H54 (cell line): ENCODE data around the gene ATG101.
"Not testable (repeated sequence)": the region's sequence is repeated elsewhere in the genome, so short reads cannot be mapped to it uniquely, and the experiment has no call there.

Experiments
- DNase-seq: peaks from one replicate; pipeline ENCODE4 v3.0.0; 2011; ENCODE audit warnings: low spot score, mixed read lengths; ENCODE audit not compliant: insufficient read length
- FAIRE-seq: peaks from 3 replicates; lab custom pipeline; 2011; peaks lifted over from hg19 to GRCh38; lab: Jason Lieb, UNC
- POLR2A ChIP-seq: IDR thresholded peaks from 2 replicates; pipeline ENCODE4 v1.6.1; 2011; ENCODE audit warnings: low read depth, mild to moderate bottlenecking, low read length

ATG101 gene

DNA sequence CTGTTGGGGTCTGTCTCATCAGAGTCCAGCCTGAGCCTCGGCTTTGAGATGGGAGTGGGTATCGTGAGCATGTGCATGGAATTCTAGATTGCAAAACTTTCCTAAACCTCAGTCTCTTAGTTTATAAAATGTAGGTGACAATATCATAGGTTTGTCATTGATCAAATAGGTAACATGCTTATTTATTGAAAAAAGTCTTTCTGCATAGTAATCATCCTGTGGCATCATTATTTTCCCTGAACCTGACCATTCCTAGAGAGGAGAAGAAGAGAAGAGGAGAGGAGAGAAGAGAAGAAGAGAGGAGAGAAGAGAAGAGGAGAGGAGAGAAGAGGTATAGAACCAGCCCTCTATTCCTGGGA, 13.8 kb downstream of the ATG101 start:
- no peak for TF ChIP-seq POLR2A
- FAIRE-seq (no peak), DNase-seq (no peak)

DNA sequence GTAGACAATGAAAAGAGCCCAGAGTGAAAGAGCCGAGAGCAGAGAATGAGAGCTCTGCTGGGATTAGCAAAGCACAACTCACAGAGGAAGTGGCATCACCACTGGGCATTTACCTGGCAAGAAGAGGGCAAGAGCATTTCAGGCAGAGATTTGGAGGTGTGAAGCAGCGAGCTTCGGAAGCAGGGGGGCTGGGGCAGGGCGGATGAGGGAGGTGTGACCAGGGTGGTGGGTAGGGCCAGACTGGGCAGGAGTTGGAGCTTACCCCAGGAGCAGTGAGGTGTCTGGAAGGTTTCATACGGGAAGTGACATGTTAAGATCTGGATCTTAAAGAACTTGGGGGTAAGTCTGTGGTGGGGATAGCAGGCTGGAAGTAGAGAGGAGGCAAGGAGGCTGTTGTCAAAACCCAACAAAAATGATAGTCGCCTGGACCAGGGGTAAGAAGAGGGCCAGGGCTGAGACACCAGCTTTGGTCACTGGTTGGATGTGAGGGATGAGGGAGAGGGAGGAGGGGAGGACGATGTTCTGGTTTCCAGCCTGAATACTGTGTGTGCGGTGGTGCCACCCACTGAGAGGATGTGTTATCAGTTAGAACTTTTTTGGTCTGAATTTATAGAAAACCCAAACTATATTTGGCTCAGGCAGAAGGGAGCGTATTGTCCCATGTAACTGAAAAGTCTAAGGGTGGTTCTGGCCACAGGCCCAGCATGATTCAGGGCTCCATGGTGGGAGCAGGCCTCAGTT, 14.9 kb downstream of the ATG101 start:
- no peak for FAIRE-seq
- TF ChIP-seq POLR2A, result no peak
- no peak for DNase-seq

DNA sequence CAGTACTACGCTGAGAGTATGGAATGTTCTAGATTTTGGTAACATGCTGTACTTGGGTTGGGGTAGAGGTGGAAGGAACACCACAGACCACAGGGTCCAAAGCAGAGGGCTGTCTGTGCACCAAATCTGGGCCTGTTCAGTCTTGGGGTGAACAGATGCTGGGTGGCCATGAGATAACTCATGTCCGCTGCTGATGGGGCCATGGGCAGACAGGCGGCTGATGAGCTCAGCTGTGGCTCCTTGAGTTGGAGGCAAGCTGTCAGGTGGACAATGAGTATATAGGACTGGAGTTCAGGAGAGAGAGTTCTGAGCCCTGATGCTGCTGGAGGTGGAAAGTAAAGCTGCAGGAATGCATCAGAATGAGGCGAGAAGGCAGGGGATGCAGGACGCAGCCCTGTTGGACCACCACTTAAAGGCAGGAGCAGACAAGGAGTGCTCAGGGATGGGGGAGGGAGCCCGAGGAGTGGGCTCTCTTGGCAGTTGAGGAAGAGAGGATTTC, 16.0 kb downstream of the ATG101 start:
- no peak for TF ChIP-seq POLR2A
- no peak for FAIRE-seq
- DNase-seq, result no peak

DNA sequence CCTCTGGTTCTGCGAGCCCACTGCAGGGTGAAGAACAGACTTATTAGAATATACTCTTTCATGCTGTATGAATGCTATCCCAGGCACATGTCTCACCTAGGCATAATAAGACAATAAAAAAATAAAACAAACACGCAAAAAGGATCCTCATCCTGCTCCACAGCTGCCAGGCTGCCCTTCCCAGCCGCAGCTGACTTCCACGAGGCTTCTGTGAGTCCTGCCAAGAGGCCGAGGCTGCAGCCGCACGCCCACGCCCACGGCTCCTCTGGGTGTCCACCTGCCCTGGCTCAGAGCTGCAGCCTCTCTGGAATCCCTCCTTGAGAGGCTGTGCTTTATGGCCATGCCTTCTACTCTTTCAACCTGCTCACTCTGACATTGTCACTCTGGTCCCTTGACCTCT, 16.6 kb downstream of the ATG101 start:
- DNase-seq (no peak), FAIRE-seq (no peak)
- no peak for TF ChIP-seq POLR2A

DNA sequence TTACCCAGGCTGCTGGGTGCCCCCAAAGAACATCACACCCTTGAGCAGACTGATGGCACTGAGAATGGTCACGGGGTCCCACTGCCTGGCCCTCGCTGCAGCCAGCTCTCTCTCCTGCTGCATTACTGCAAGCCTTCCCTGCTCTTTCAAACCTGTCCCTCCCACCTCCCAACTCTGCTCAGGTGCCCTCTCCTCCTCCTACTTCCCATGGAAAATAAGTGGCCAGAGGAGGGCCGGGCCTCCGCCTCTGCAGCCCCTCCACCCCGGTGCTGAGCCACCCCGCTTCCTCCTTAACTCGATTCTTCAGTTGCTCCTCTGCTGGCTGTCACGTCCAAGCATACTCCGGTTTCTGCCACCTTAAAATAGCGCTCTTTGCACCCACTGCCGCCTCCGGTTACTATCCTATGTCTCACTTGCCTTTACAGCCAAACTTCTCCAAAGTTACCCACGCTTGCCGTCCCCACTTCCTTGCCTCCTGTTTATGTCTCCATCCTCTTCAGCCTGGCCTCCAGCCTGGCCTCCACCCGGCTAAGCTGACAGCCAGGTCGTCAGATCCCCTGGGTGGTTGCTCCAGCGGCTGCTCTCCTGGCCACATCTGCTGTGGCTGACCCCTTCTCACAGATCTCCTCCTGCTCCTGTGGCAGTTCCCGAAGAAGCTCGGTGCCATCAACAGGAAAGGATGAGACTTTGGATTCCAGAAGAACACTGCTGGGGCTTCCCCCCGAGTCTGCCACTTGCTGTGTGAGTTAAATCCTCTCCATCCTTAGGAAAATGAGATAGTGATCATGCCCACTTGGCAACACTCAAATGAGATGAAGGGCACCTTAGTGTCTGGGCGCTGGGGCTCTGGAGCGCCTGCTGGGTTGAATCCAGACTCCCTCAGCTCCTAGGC, 17.4 kb downstream of the ATG101 start:
- no peak for DNase-seq
- no peak for FAIRE-seq
- TF ChIP-seq POLR2A, result no peak

DNA sequence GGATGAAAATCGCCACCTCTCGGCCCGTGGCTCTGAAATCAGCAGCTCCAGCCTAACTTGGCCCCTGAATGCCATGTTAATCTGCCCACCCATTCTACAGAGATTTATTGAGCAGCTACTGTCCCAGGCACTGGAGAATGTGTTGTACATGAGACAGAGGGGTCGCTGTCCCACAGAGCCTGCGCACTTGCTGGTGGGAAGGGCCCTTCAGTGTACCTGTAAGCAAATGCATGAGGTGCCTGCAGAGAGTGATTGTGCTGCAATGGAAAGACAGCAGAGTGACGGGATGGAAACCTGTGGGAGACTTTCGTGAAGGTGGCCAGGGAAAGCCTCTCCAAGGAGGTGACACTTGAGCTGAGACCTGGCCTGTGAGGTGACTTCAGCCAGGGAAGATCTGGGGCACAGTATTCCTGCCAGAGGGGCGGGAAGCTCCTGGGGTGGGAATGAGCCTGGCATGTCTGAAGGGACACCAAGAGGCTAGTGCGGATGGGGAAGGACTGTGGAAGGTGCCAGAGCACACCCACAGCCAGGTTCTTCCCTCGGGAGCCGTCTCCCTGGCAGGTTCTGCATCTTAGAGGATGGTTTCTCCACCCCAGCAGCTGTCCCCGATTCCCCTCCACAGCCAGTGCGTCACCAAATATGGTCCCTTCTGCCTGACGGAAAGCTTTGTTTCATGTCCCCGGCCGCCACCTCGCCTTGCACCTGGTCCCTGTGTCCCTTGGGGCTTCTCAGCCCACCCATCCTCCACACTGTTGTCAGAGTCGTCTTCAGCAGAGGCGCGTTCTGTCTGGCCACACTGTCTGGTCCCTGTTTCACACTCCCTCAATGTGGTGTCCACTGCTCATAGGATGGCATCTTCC, 18.4 kb downstream of the ATG101 start:
- no peak for TF ChIP-seq POLR2A
- DNase-seq (no peak), FAIRE-seq (no peak)

DNA sequence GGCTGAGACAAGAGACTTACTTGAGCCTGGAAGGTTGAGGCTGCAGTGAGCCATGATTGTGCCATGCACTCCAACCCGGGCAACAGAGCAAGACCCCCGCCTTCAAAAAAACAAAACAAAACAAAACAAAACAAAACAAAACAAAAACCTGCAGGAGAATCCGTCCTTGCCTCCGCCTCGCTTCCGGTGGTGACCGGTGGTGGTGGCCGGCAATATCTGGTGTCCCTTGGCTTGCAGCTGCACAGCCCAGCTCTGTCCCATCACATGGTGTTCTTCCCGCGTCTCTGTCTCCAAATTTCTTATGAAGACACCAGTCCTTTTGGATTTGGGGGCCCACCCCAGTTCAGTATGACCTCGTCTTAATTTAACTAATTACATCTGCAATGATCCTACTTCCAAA, 19.7 kb downstream of the ATG101 start:
- no peak for FAIRE-seq
- no peak for TF ChIP-seq POLR2A

DNA sequence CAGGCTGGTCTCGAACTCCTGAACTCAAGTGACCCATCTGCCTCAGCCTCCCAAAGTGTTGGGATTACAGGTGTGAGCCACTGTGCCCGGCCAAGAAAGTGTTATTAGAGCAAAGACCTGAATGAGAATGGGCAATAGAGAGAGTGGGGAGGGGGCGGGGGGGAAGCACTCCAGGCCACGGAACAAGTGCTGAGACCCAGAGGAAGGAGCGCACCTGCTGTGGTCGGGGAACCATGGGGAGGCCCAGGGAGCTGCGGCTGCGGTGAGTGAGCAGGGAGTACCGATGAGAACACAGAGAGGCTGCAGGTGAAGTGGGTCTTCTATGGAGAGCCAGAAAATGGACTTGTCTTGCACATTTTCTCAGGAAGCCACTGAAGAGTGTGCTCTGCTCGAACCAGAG, 20.5 kb downstream of the ATG101 start:
- FAIRE-seq (no peak), DNase-seq (no peak)
- TF ChIP-seq POLR2A, result no peak

More for the DNA sequence above, 19.7 kb downstream of the ATG101 start:
- no peak for DNase-seq

DNA sequence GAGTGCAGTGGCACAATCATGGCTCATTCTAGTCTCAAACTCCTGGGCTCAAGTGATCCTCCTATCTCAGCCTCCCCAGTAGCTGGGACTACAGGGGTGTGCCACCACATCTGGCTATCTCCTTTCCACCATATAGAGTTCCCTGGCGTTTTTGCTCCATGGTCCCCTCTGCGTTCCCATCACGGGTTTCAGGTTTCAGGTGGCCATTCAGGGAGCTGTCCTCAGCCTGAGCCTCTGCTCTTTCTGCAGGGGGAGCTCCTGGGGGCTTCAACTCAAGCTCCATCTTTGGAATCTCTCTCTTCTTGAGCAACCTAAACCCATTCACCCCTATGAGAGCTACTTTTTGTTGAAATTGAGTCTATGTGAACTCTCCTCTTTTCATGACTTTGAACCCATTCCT, 21.3 kb downstream of the ATG101 start:
- TF ChIP-seq POLR2A, result no peak
- FAIRE-seq (no peak), DNase-seq (no peak)

DNA sequence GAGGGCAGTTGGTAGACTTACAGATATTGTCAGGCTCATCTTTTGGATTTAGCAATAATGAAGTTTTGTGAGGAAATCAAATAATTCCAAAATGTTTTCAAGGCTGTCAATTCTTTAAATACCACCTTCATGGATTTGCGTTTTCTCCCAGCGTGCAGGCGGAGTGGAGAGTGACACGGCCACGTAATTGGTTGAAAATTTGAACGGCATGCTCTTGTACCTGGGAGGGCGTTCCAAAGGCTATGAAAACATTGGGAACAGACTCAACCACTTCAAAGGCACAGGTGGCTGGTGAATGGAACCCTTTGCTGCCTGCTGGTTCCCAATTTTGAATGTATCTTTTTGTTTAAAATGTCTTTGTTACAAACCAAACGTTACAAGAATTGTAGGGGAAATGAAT, 22.1 kb downstream of the ATG101 start:
- TF ChIP-seq POLR2A, result no peak
- no peak for FAIRE-seq
- DNase-seq, result no peak

DNA sequence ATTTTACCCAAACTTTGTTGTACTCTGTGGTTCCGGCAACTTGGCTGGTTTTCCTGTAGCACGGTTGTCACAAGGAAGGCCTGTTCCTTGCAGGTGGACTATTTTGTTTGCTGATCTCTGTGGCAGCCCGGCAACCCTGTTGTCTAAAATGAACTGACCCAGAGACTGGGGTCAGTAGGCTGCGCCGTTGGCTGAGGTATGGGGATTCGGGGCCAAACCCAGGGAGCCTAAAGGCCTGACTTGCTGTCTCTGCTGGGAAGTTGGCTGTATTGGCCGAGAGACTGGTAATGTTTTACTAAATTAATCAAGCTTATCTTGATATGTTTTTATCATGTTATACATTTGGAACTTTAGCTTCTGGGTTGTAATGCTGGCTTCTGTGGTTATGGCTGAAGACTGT, 23.6 kb downstream of the ATG101 start:
- no peak for FAIRE-seq
- TF ChIP-seq POLR2A, result no peak
- DNase-seq, result no peak

DNA sequence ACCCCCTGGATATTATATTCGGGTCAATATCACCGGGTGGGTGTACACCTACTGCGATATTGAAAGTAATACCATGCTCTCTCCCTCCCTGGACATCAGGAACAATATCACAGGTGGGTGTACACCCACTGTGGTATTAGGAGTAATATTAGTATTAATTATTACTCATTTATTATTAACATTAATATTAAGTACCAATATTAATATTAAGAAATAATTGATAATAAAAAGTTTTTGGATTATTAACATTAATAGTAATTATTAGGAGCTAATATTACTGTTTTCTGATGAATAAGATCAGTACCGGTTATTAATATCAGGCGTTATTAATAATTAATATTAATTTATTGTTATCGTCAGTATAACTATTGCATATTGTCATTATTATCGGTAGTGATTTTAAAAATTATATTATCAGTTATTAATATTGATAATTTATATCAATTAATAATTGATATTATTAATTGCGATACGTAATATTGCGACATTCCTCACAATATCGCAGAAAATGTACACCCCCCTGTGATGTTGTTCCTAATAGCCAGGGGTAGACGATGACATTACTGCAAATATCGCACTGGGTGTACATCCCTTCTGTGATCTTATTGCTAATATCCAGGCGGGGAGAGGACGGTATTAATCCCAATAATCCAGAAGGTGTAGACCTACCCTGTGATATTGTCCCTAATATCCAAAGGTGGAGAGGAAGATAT, 26.7 kb downstream of the ATG101 start:
- no peak for TF ChIP-seq POLR2A
- FAIRE-seq, result no peak
- DNase-seq, result no peak

DNA sequence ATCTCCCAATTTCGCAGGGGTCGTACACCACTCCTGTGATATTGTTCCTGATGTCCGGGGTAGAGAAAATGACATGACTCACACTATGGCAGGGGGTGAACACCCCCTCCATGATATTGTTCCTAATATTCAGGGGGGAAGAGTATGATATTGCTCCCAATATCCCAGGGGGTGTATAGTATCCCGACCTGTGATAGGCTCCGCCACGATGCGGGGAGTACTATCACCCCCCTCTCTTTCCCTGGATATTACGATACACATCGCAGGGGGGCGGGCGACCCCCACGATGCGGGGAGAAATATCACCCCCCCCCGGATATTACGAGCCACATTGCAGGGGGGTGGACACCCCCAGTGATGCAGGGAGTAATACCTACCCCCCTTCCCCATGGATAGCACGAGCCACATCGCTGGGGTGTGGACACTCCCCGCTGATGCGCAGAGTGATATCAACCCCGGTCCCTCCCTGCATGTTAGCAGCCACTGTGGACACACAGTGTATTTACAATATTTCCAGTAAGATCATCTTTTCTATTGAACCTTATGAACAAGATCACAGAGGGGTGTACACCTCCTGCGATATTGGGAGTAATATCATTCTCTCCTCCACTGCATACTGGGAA, 27.4 kb downstream of the ATG101 start:
- no peak for TF ChIP-seq POLR2A
- no peak for FAIRE-seq
- no peak for DNase-seq

DNA sequence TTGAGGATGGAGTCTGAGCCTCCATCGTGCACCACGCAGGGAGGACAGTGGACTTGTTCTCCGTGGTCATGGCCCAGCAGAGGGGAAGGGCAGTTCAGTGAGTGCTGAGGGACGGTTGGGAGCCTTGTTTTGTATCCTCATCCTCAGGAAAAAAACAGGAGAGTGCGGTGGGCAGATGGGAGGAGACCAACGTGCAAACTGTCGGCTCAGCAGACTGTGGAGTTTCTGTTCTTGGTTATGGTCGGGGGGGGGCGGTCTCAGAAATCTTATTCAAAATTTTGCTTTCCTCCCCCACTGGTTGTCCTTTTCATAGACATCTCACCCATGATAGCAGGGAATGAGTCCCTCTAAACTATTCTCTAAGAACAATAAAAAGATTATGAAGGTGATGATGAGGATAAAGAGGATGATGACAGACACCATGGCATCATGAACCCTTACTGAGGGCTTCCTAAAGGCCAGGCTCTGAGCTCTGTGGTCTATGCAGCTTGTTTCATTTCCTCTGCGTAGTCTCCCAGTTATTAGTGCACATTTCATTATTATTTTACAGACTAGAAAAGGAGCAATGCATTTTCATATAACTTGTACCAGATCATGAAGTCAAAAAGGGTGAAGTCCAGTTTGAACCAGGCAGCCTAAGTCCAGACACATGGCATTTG, 34.8 kb downstream of the ATG101 start:
- not testable (repeated sequence) for DNase-seq, FAIRE-seq

DNA sequence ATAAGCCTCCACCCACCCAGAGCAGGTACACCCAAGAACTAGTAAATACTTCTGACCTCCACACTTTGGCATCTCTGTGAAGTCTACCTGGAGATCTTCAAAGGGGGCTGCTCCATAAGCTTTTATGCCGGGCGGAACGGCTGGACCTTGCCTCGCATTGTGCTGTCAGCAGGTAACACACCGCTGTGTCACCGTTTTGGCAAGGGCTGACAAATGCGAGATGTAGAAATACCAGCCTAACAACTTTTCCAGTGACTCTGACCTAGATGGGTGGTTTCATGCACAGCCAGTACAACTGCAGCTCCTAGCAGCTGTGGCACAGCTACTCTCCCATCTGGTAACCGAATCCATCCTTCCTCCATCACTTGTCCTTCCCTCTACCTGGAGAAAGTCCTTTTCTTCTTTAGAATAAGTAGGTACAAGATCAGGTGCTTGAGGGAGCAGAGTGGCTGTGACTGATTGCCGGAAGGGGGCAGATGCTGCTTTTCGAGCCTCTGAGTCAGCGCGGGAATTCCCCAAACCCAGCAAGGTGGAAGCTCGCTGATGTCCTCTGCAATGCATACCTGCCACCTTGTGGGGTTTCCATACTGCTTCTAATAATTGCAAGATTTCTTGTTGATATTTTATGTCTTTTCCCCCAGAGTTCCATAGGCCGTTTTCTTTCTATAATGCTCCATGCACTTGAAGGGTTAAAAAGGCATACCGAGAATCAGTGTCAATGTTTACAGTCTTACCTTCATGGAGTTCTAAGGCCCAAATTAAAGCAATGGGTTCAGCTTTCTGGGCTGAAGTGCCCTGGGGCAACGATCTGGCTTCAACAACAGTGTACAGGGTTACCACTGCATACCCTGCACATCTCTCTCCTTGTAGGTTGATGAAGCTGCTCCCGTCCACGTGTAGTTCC, 46.7 kb downstream of the ATG101 start:
- DNase-seq, FAIRE-seq: not testable (repeated sequence)

DNA sequence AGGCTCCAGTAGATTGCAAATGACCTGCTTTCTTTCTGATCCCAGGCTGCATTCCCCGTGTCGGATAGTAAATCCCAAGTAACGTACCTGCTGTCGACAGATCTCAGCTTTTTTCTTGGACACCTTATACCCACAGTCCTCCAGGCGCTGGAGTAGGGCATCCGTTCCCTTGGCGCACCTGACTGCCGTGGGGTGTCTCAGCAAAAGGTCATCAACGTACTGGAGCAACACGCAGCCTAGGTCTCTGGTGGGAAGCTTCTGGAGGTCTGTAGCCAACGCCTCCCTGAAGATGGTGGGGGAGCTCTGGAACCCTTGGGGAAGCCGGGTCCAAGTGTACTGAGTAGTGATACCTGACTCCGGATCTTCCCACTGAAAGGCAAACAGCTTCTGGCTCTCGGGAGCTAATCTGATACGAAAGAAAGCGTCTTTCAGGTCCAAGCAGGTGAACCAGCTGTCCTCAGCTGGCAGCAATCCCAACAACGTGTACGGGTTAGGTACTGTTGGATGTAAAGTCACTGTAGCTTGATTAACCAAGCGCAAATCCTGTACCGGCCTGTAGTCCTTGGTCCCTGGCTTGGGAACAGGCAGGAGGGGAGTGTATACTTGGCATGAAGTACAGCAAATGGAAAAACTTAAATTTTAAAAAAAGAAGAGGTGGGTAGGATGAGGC, 48.2 kb downstream of the ATG101 start:
- FAIRE-seq, DNase-seq: not testable (repeated sequence)
